PC-3 (cell line): Measurements from ENCODE around the gene PPP1R12A.

Experiments
- CTCF ChIP-seq: fragments of 300-600 bp; sonication (generic); conservative IDR thresholded peaks from 2 replicates; pipeline ENCODE4 v1.5.1; 2017; ENCODE audit warnings: antibody characterized with exemption, low read depth, mild to moderate bottlenecking, low read length
- EZH2 ChIP-seq: fragments of 300-600 bp; sonication (generic); IDR thresholded peaks from one replicate; pipeline ENCODE4 v1.6.1; 2017; ENCODE audit warnings: antibody characterized with exemption, mild to moderate bottlenecking, low read length; ENCODE audit not compliant: unreplicated experiment
- EZH2phosphoT487 ChIP-seq: fragments of 300-600 bp; sonication (generic); IDR thresholded peaks from 2 replicates; pipeline ENCODE4 v1.6.1; 2018; ENCODE audit warnings: mild to moderate bottlenecking, antibody characterized with exemption, low read length, borderline replicate concordance

DNA sequence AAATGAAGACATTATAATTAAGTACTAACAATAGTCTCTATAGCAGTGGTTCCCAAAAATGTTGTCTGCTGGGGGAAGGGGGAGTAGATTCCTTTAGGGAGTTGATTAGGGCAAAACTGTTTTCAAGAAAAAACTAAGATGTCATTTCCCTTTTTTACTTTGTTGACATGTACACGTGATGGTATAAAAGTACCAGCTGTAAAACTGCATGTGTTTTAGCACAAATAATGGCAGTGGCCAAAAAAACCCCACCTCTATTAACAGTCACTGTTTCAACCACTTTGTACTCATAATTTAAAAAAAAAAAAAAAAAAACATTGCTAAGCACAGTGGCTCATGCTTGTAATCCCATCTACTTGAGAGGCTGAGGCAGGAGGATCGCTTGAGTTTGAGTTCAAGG, 61.7 kb downstream of the PPP1R12A start:
- no peak for TF ChIP-seq CTCF
- no peak for TF ChIP-seq EZH2phosphoT487
- TF ChIP-seq EZH2 = no peak
